LNCaP clone FGC (cell line): ENCODE results near the gene KCNE4.
"Not testable (repeated sequence)": the region's sequence is repeated elsewhere in the genome, so short reads cannot be mapped to it uniquely, and the experiment has no call there.

Source experiments
- DNase-seq: peaks from one replicate; pipeline ENCODE4 v3.0.0-alpha.2; 2011; ENCODE audit warnings: low read depth
- H3K4me3 ChIP-seq: 2 replicates; pipeline ENCODE4 v1.5.1; 2011; ENCODE audit warnings: mild to moderate bottlenecking, low read depth, low read length, control low read depth
- TF ChIP-seq, protein P1 (sequence below): IDR thresholded peaks from 2 replicates; pipeline ENCODE4 v1.5.1; 2012; ENCODE audit warnings: mild to moderate bottlenecking; ENCODE audit not compliant: control insufficient read depth, insufficient read depth; ENCODE audit errors: extremely low read depth

The KCNE4 gene

GRCh38 chr2:223076573-223076972 lies 24.6 kb downstream of the KCNE4 start:
- DNase-seq: no peak
- no peak overlapping the region for H3K4me3 ChIP-seq
- TF ChIP-seq, protein P1, sequence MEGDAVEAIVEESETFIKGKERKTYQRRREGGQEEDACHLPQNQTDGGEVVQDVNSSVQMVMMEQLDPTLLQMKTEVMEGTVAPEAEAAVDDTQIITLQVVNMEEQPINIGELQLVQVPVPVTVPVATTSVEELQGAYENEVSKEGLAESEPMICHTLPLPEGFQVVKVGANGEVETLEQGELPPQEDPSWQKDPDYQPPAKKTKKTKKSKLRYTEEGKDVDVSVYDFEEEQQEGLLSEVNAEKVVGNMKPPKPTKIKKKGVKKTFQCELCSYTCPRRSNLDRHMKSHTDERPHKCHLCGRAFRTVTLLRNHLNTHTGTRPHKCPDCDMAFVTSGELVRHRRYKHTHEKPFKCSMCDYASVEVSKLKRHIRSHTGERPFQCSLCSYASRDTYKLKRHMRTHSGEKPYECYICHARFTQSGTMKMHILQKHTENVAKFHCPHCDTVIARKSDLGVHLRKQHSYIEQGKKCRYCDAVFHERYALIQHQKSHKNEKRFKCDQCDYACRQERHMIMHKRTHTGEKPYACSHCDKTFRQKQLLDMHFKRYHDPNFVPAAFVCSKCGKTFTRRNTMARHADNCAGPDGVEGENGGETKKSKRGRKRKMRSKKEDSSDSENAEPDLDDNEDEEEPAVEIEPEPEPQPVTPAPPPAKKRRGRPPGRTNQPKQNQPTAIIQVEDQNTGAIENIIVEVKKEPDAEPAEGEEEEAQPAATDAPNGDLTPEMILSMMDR: no peak

DNA sequence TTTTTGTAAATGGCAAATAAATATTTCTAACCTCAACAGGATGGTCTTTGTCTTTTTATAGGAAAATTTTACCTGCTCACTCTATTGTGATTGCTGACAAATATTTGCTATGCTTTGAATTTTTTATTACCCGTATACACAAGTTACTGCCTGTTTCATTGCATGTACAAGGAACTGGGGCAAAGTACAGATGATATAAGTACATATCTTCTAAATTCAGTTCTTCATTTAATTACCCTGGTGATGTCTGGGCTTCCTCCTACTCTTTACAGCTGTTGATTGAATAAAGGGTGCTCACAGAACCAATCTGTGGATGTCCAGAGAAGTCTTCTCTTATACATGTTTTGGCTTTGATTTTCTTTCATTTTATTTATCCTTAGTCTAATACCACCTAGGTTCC lies 26.5 kb downstream of the KCNE4 start:
- H3K4me3 ChIP-seq: no peak overlapping the region
- DNase-seq: no peak
- TF ChIP-seq, protein P1: no peak

DNA sequence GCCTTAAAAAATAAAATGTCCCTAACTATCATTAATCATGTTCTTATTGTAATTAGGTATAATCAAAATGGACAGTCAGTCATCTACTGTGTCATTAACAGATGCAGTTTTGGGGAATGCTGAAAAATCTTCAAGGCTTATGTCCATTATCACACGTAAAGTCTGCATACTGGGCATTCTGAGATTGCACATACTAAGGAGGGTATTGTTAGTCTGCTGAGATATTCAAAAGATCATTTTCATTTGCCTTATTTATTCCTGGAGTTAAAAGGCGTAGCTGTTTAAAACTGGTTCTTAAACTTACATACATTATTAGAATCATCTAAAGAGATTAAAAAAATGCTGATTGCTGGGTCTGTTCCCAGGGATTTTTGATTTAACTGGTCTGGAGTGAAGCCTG lies 27.4 kb downstream of the KCNE4 start:
- DNase-seq: no peak
- TF ChIP-seq, protein P1: no peak
- no peak overlapping the region for H3K4me3 ChIP-seq

- H3K4me3 ChIP-seq: no peak overlapping the region
- TF ChIP-seq, protein P1: no peak
- no peak for DNase-seq
Observed at GRCh38 chr2:223079925-223080324, 27.9 kb downstream of the KCNE4 start.

GRCh38 chr2:223080790-223081360 lies 28.9 kb downstream of the KCNE4 start:
- not testable (repeated sequence) for H3K4me3 ChIP-seq, DNase-seq

GRCh38 chr2:223081789-223082188 lies 29.8 kb downstream of the KCNE4 start:
- no peak overlapping the region for H3K4me3 ChIP-seq
- DNase-seq: no peak
- TF ChIP-seq, protein P1: no peak

DNA sequence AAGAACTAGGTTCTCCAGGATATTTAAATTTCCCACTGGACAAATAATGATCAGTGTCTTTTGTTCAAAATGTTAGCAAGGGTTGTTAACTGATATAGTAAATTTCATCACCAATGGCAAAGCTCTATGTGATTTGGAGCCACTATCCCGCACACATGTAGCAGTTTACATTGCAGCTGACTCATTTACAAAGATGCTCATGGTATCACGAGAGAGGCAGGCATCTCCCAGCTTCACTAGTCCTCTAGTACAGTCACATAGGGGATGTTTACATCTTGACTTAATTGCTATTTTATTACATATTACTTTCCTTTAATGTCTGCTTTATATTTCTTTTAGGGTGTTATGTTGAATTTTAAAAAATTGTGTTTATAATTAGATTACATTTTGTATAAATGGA lies 30.7 kb downstream of the KCNE4 start:
- TF ChIP-seq, protein P1: no peak
- no peak overlapping the region for H3K4me3 ChIP-seq
- DNase-seq: no peak
